Activated CD8-positive, alpha-beta T cell treated with anti-CD3 and anti-CD28 coated beads for 36 hours (primary cell): Measurements from ENCODE around the gene OSBPL8. TPM values are rescaled to one million over a fixed set of nuclear protein-coding genes. Genes with fewer than 3 reads are reported as not detected.

Experiments
- ATAC-seq: fragments of 200-7000 bp; cut with Tn5 transposase; one replicate; pipeline ENCODE4 v1.10.0; 2021; ENCODE audit warnings: mild to moderate bottlenecking, moderate library complexity
- CTCF ChIA-PET: fragments of 350-600 bp; sonication (Branson Sonifier 250); formaldehyde crosslinking; loops from one replicate; lab custom pipeline; 2021; ENCODE audit warnings: antibody characterized with exemption; lab: Charles Lee
- POLR2A ChIA-PET: fragments of 350-600 bp; sonication (Branson Sonifier 250); formaldehyde crosslinking; loops from one replicate; lab custom pipeline; 2021; ENCODE audit warnings: antibody characterized with exemption; lab: Charles Lee
- DNase-seq: peaks from one replicate; pipeline ENCODE4 v3.0.0-alpha.2; 2020
- H3K27ac Mint-ChIP-seq: one replicate; pipeline ENCODE4 v1.8.0; 2021; ENCODE audit warnings: mild to moderate bottlenecking, mixed read lengths
- H3K27me3 Mint-ChIP-seq: one replicate; pipeline ENCODE4 v1.8.0; 2021; ENCODE audit warnings: mixed read lengths
- H3K36me3 Mint-ChIP-seq: one replicate; pipeline ENCODE4 v1.8.0; 2021; ENCODE audit warnings: low read depth, mixed read lengths
- H3K4me1 Mint-ChIP-seq: one replicate; pipeline ENCODE4 v1.8.0; 2021; ENCODE audit warnings: low read depth, mixed read lengths
- H3K4me3 Mint-ChIP-seq: one replicate; pipeline ENCODE4 v1.8.0; 2021; ENCODE audit warnings: mild to moderate bottlenecking, moderate library complexity, mixed read lengths
- H3K9me3 Mint-ChIP-seq: one replicate; pipeline ENCODE4 v1.8.0; 2021; ENCODE audit warnings: mixed read lengths
- intact Hi-C: fragments of 100-400 bp; cut with micrococcal nuclease; formaldehyde crosslinking; loops from one replicate; pipeline ENCODE4 v1.10.0; 2022
- total RNA-seq, 2 experiments: library from RNA; stranded (reverse); gene quantifications; one replicate each; pipeline ENCODE4 v1.2.3, GENCODE V29; 2021
- TF ChIP-seq, protein P1 (sequence below): fragments of 200-600 bp; IDR thresholded peaks from one replicate; pipeline ENCODE4 v1.8.0; 2022; ENCODE audit warnings: antibody characterized with exemption, mild to moderate bottlenecking

Gene OSBPL8
- total RNA-seq, 2 experiments from 2014 or later: 81.1 to 85.6 TPM

DNA sequence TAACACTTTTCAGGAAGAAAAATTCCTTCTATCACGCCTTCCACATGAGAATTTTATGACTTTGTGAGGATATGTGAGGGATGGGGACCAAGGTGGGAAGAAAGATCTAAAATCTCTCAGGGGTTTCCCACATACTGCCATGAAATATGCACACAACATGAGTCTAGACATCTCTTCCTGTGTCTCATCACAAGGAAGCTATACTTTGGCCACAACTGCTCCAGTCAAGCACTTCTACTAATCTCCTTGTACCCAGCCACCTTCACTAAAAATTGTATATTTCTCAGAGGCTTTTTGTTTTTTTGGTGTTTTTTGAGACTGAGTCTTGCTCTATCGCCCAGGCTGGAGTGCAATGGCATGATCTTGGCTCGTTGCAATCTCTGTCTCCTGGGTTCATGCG, 3.2 kb downstream of the OSBPL8 start:
- no peak for DNase-seq

DNA sequence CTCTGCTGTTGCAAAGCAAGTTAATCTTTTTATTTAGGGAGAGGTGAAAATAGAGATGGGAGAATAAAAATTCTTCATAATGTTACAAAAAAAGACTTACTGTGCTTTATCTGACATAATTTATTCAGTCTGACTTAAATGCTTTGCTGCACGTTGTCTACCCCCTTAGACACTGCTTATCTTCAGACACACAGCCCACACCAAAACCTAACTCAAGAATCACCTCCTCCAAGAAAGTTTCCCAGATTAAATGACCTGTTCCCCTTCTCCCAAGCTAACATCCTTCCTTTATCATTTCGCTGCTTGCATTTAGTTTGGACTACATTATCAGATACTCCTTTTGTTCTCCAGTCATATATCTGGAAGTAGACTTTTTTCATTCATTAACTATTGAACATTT, 3.8 kb downstream of the OSBPL8 start:
- Mint-ChIP-seq H3K4me3 (no peak overlapping the region), H3K4me1 (peaks cover 58% of the 10 kb centered on the region), H3K9me3 (no peaks in the 10 kb centered on the region), H3K27ac (no peak overlapping the region), H3K27me3 (no peaks in the 10 kb centered on the region), H3K36me3 (peaks cover 13% of the 10 kb centered on the region)
- DNase-seq (no peak), ATAC-seq (no peak)
- intact Hi-C loops: loop anchor here (5.0 to 10.0 kb wide), 2 partner anchors 81 to 468 kb away; no protein-coding TSS in a partner anchor
- TF ChIP-seq, protein P1, sequence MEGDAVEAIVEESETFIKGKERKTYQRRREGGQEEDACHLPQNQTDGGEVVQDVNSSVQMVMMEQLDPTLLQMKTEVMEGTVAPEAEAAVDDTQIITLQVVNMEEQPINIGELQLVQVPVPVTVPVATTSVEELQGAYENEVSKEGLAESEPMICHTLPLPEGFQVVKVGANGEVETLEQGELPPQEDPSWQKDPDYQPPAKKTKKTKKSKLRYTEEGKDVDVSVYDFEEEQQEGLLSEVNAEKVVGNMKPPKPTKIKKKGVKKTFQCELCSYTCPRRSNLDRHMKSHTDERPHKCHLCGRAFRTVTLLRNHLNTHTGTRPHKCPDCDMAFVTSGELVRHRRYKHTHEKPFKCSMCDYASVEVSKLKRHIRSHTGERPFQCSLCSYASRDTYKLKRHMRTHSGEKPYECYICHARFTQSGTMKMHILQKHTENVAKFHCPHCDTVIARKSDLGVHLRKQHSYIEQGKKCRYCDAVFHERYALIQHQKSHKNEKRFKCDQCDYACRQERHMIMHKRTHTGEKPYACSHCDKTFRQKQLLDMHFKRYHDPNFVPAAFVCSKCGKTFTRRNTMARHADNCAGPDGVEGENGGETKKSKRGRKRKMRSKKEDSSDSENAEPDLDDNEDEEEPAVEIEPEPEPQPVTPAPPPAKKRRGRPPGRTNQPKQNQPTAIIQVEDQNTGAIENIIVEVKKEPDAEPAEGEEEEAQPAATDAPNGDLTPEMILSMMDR: no peak
- CTCF ChIA-PET: no interaction called here
- POLR2A ChIA-PET: interaction anchor here (0.6 kb wide), 1 partner anchor 23 kb away, joined by 3 read pairs; no protein-coding TSS in a partner anchor

More for the DNA sequence above, 3.2 kb downstream of the OSBPL8 start:
- no peaks in the 10 kb centered on the region for H3K27me3 Mint-ChIP-seq
- TF ChIP-seq, protein P1: no peak
- H3K4me1 Mint-ChIP-seq: peaks cover 54% of the 10 kb centered on the region
- no peaks in the 10 kb centered on the region for H3K9me3 Mint-ChIP-seq
- no peak for ATAC-seq
- no peak overlapping the region for H3K27ac Mint-ChIP-seq
- H3K36me3 Mint-ChIP-seq: peaks cover 13% of the 10 kb centered on the region
- peak overlapping the region; percentile 7 for H3K4me3 Mint-ChIP-seq
- intact Hi-C loops: loop anchor here (5.0 to 10.0 kb wide), 2 partner anchors 82 to 469 kb away; no protein-coding TSS in a partner anchor
- CTCF ChIA-PET: no interaction called here
- POLR2A ChIA-PET: interaction anchor here (0.6 kb wide), 1 partner anchor 23 kb away, joined by 3 read pairs; no protein-coding TSS in a partner anchor

DNA sequence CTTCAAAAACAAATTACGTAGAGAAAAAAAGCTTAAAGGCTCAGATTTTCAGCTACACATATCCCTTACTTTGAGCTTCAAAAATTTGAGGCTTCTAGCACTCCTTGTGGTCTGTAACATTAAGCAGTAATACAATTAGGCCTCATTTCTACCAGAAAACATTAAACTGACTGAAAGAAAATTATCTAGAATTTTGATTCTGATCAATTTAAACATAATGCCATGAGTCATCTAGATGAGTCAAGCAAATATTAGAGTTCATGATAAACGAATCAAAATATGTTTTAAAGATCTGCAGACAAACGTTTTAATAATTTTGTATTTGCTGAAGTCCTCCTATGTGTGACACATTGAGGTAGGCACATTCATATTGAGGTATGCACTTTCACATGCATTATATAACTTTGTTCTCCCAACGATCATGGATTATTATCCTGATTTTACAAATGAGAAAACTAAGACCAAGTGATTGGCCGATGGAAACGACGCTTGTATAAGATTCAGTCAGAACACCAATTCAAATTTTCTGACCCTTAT, 4.3 kb downstream of the OSBPL8 start:
- ATAC-seq: no peak
- DNase-seq: no peak
- intact Hi-C loops: loop anchor here (5.0 to 10.0 kb wide), 2 partner anchors 80 to 468 kb away; no protein-coding TSS in a partner anchor
- ChIA-PET POLR2A (no interaction called here), CTCF (interaction anchor here (1.1 kb wide), 1 partner anchor 99 kb away, joined by 3 read pairs; no protein-coding TSS in a partner anchor)
- peaks cover 61% of the 10 kb centered on the region for H3K4me1 Mint-ChIP-seq
- no peak overlapping the region for H3K27ac Mint-ChIP-seq
- peaks cover 13% of the 10 kb centered on the region for H3K36me3 Mint-ChIP-seq
- no peaks in the 10 kb centered on the region for H3K9me3 Mint-ChIP-seq
- TF ChIP-seq, protein P1: no peak
- no peak overlapping the region for H3K4me3 Mint-ChIP-seq
- H3K27me3 Mint-ChIP-seq: no peaks in the 10 kb centered on the region

DNA sequence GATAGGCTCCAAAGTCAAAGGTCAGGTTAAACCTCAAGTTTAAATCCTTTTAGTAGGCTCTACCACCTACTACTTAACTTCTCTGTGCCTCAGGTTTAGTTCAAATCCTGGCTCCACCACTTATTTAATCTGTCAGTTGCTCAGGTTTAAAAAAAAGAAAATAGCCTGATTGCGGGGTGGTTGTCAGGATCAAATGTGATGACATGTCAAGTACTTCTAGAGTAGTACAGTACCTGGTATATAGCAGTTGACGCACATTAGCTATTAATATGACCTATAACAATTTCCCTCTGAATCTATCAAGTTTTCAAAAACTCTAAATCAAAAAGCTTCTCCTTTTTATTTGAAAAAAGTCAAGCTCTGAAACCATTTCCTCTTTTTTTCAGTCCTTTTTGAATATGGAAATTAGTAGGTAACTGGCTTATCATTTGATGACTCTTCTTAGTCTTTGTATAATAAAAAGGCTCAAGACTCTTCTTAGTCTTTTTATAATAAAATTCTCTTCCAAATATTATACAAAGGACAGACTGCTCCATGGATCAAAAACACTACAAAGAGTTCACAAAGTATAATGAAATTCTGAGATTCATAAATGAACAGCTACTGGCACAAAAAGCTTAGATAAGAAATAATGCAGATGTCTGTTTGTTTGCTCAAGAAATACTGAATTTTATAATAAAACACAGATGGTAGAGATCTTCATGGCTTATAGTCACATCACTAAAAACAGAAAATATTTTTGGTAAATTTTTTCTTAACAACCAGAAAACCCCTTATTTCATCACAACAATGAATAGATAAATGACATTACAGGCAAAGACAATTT, 5.0 kb downstream of the OSBPL8 start:
- no peaks in the 10 kb centered on the region for H3K9me3 Mint-ChIP-seq
- POLR2A ChIA-PET: no interaction called here
- no peak overlapping the region for H3K27ac Mint-ChIP-seq
- peaks cover 63% of the 10 kb centered on the region for H3K4me1 Mint-ChIP-seq
- TF ChIP-seq, protein P1: no peak
- H3K27me3 Mint-ChIP-seq: no peaks in the 10 kb centered on the region
- DNase-seq: no peak
- H3K4me3 Mint-ChIP-seq: no peak overlapping the region
- peaks cover 13% of the 10 kb centered on the region for H3K36me3 Mint-ChIP-seq
- CTCF ChIA-PET: interaction anchor here (1.1 to 1.8 kb wide), 2 partner anchors 32 to 98 kb away, joined by 3 to 4 read pairs; no protein-coding TSS in a partner anchor
- intact Hi-C loops: loop anchor here (5.0 to 10.0 kb wide), 2 partner anchors 80 to 467 kb away; no protein-coding TSS in a partner anchor
- ATAC-seq: no peak
